Measurements from ENCODE around the gene WDR38. TPM values are rescaled to one million over a fixed set of nuclear protein-coding genes. Genes with fewer than 3 reads are reported as not detected.
A peak's percentile ranks its signal among the peaks of the same experiment; 100 is the strongest.

Gene WDR38
- total and polyA plus RNA-seq, 9 of the 15 experiments (the other 6 are each of a cell fraction or from before 2014, with no cell fraction given) = not detected

- Histone ChIP-seq H4K20me1 (replicated peaks; ENCODE audit: control insufficient read depth, insufficient read depth, low read length) (no peaks in the 10 kb centered on the region), H3K9ac (ENCODE audit: insufficient read depth in 1 of 2, low read depth in 2 of 2, low read length in 2 of 2) (peak overlapping the region in 1 of 2 experiments; percentile 54; a peak in 2 of 4 replicates), H3K4me3 (no peak overlapping the region), H3K4me2 (ENCODE audit: insufficient read depth, low read length) (no peak overlapping the region), H3K9me3 (replicated peaks; ENCODE audit: control insufficient read depth, insufficient read depth, low read depth, low read length) (no peaks in the 10 kb centered on the region), H3K4me1 (replicated peaks in 1 of 2; ENCODE audit: control insufficient read depth in 2 of 2, insufficient read depth in 2 of 2, low read length in 2 of 2) (peaks cover 0 to 21% of the 10 kb centered on the region in 2 experiments; a peak in 3 of 5 replicates), H3K9me1 (ENCODE audit: control insufficient read depth, insufficient read depth, low read length) (no peaks in the 10 kb centered on the region), H3K79me2 (ENCODE audit: control insufficient read depth, insufficient read depth, low read length) (no peaks in the 10 kb centered on the region), H2AFZ (ENCODE audit: low read depth, low read length) (peak overlapping the region; percentile 18), H3K36me3 (ENCODE audit: control insufficient read depth, insufficient read depth, low read length) (no peaks in the 10 kb centered on the region), H3K27me3 (ENCODE audit: control insufficient read depth in 2 of 2, insufficient read depth in 2 of 2, low read length in 2 of 2) (no peaks in the 10 kb centered on the region), H3K27ac (ENCODE audit: extremely low read depth, low read depth, low read length) (no peak overlapping the region)
- FAIRE-seq = peak; percentile 48
- in situ Hi-C loops (cut with MboI) (loop anchor here (5.0 to 10.0 kb wide), 2 partner anchors 46 to 218 kb away; no protein-coding TSS in a partner anchor), intact Hi-C loops (cut with micrococcal nuclease) (no loop called here)
- ChIA-PET CTCF (ENCODE audit: low intra/inter-chr PET ratio) (interaction anchor here (0.6 kb wide), 1 partner anchor 12 kb away, joined by 3 read pairs; no protein-coding TSS in a partner anchor), POLR2A (interaction anchor here (0.6 to 1.4 kb wide), 6 partner anchors 8 to 1980 kb away, joined by 3 to 6 read pairs (median 5); no protein-coding TSS in a partner anchor)
- DNase-seq (ENCODE audit: extremely low read depth in 1 of 4, low spot score in 3 of 4) = peak in 3 of 4 experiments; percentile 26 to 61 (median 58)
- ATAC-seq = peak; percentile 73
- BruUV-seq (replicated peaks) = no TSS peak
- 40% methylated on average over 16 of the region's 18 CpGs for WGBS (ENCODE audit: insufficient coverage, low coverage, missing lambda C conversion rate)
- peak; percentile 78 for TF ChIP-seq DACH1 (IDR thresholded peaks at IDR 0.05; ENCODE audit: partially characterized antibody)
- TF ChIP-seq CTCFL (IDR thresholded peaks at IDR 0.05; ENCODE audit: borderline replicate concordance, insufficient read depth, low read depth, low read length, poor library complexity, severe bottlenecking) = peak; percentile 50
- no peak for TF ChIP-seq HDAC2 (IDR thresholded peaks at IDR 0.05)
- no peak for TF ChIP-seq ZNF316 (IDR thresholded peaks at IDR 0.05)
- no peak for TF ChIP-seq KLF16 (IDR thresholded peaks at IDR 0.05)
- TF ChIP-seq E2F6 (IDR thresholded peaks at IDR 0.05; ENCODE audit: borderline replicate concordance in 1 of 2, extremely low read depth in 1 of 2, insufficient read depth in 1 of 2, insufficient read length in 1 of 2, low read depth in 1 of 2, low read length in 1 of 2, poor library complexity in 1 of 2, severe bottlenecking in 1 of 2) = no peak
- 0 out of 2 replicates have a peak, but pooled peaks have one; percentile 34 for TF ChIP-seq ARID3A (IDR thresholded peaks at IDR 0.05; ENCODE audit: borderline replicate concordance, low read depth, low read length)
- TF ChIP-seq EGR1 (conservative IDR thresholded peaks at IDR 0.05) = peak; percentile 56
- TF ChIP-seq ZNF592 (IDR thresholded peaks at IDR 0.05) = no peak
- no peak for TF ChIP-seq CREBBP (IDR thresholded peaks at IDR 0.05; ENCODE audit: low read depth, low read length)
- no peak for TF ChIP-seq MCM2 (IDR thresholded peaks at IDR 0.05; ENCODE audit: low read depth)
- no peak for TF ChIP-seq NR3C1 (CRISPR knock-in tag; IDR thresholded peaks at IDR 0.05)
These were observed 12.9 kb upstream of the WDR38 start for GRCh38 chr9:124840300-124840833.

All from K562 (cell line).